ENCODE measurements around the gene GPA33.

- TF ChIP-seq POLR2AphosphoS5 (IDR thresholded peaks at IDR 0.05; ENCODE audit: low read depth) (no peak), GABPA (IDR thresholded peaks at IDR 0.05; ENCODE audit: low read depth) (no peak), SPI1 (IDR thresholded peaks at IDR 0.05; ENCODE audit: borderline replicate concordance, low read depth) (no peak)
- TF ChIP-seq, protein P1, sequence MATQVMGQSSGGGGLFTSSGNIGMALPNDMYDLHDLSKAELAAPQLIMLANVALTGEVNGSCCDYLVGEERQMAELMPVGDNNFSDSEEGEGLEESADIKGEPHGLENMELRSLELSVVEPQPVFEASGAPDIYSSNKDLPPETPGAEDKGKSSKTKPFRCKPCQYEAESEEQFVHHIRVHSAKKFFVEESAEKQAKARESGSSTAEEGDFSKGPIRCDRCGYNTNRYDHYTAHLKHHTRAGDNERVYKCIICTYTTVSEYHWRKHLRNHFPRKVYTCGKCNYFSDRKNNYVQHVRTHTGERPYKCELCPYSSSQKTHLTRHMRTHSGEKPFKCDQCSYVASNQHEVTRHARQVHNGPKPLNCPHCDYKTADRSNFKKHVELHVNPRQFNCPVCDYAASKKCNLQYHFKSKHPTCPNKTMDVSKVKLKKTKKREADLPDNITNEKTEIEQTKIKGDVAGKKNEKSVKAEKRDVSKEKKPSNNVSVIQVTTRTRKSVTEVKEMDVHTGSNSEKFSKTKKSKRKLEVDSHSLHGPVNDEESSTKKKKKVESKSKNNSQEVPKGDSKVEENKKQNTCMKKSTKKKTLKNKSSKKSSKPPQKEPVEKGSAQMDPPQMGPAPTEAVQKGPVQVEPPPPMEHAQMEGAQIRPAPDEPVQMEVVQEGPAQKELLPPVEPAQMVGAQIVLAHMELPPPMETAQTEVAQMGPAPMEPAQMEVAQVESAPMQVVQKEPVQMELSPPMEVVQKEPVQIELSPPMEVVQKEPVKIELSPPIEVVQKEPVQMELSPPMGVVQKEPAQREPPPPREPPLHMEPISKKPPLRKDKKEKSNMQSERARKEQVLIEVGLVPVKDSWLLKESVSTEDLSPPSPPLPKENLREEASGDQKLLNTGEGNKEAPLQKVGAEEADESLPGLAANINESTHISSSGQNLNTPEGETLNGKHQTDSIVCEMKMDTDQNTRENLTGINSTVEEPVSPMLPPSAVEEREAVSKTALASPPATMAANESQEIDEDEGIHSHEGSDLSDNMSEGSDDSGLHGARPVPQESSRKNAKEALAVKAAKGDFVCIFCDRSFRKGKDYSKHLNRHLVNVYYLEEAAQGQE (IDR thresholded peaks at IDR 0.05; ENCODE audit: insufficient replicate concordance, low read depth), result peak; percentile 56
- TF ChIP-seq, protein P2, sequence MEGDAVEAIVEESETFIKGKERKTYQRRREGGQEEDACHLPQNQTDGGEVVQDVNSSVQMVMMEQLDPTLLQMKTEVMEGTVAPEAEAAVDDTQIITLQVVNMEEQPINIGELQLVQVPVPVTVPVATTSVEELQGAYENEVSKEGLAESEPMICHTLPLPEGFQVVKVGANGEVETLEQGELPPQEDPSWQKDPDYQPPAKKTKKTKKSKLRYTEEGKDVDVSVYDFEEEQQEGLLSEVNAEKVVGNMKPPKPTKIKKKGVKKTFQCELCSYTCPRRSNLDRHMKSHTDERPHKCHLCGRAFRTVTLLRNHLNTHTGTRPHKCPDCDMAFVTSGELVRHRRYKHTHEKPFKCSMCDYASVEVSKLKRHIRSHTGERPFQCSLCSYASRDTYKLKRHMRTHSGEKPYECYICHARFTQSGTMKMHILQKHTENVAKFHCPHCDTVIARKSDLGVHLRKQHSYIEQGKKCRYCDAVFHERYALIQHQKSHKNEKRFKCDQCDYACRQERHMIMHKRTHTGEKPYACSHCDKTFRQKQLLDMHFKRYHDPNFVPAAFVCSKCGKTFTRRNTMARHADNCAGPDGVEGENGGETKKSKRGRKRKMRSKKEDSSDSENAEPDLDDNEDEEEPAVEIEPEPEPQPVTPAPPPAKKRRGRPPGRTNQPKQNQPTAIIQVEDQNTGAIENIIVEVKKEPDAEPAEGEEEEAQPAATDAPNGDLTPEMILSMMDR (IDR thresholded peaks at IDR 0.05; ENCODE audit: insufficient read depth, low read length), result no peak
These were observed 77.6 kb downstream of the GPA33 start for GRCh38 chr1:167012570-167012969.

Data from HL-60 (cell line).